Measurements from ENCODE around the gene LBX2.

GRCh38 chr2:74534411-74534810, 35.0 kb upstream of the LBX2 start:
- TF ChIP-seq SUZ12 (IDR thresholded peaks at IDR 0.05) (no peak), SP1 (IDR thresholded peaks at IDR 0.05) (no peak), PKNOX1 (IDR thresholded peaks at IDR 0.05) (no peak), LEF1 (IDR thresholded peaks at IDR 0.05; ENCODE audit: borderline replicate concordance) (no peak), FOXA1 (IDR thresholded peaks at IDR 0.05) (no peak), FOXM1 (IDR thresholded peaks at IDR 0.05; ENCODE audit: borderline replicate concordance) (no peak), BHLHE40 (IDR thresholded peaks at IDR 0.05; ENCODE audit: borderline replicate concordance) (no peak), FOXK2 (IDR thresholded peaks at IDR 0.05) (no peak), L3MBTL2 (conservative IDR thresholded peaks at IDR 0.05) (no peak), ELF4 (IDR thresholded peaks at IDR 0.05) (no peak), HDGF (IDR thresholded peaks at IDR 0.05; ENCODE audit: borderline replicate concordance) (no peak), NFRKB (IDR thresholded peaks at IDR 0.05) (no peak)

Data from HEK293T (cell line).